Raji (cell line): Measurements from ENCODE around the gene ZBTB16.

Source experiments
- POLR2A ChIP-seq: IDR thresholded peaks from 2 replicates; pipeline ENCODE4 v1.6.1; 2011; ENCODE audit warnings: low read depth, low read length, control low read depth; ENCODE audit not compliant: insufficient read depth

The ZBTB16 gene

GRCh38 chr11:114070464-114071139 is 11.1 kb downstream of the ZBTB16 start:
- no peak for TF ChIP-seq POLR2A

GRCh38 chr11:114073007-114073827 is 13.7 kb downstream of the ZBTB16 start:
- TF ChIP-seq POLR2A = no peak

GRCh38 chr11:114073828-114074381 is 14.4 kb downstream of the ZBTB16 start:
- no peak for TF ChIP-seq POLR2A

- no peak for TF ChIP-seq POLR2A
These were observed 15.2 kb downstream of the ZBTB16 start for GRCh38 chr11:114074546-114075343.

- TF ChIP-seq POLR2A = no peak
These were observed 15.8 kb downstream of the ZBTB16 start for GRCh38 chr11:114075344-114075610.

- TF ChIP-seq POLR2A = no peak
These were observed 16.5 kb downstream of the ZBTB16 start for GRCh38 chr11:114075891-114076441.

GRCh38 chr11:114076921-114077331 is 17.4 kb downstream of the ZBTB16 start:
- TF ChIP-seq POLR2A = no peak

GRCh38 chr11:114077482-114078305 is 18.2 kb downstream of the ZBTB16 start:
- TF ChIP-seq POLR2A = no peak

- TF ChIP-seq POLR2A = no peak
These were observed 18.9 kb downstream of the ZBTB16 start for GRCh38 chr11:114078423-114078822.

GRCh38 chr11:114079511-114080065 is 20.1 kb downstream of the ZBTB16 start:
- TF ChIP-seq POLR2A = no peak

- TF ChIP-seq POLR2A = no peak
These were observed 20.7 kb downstream of the ZBTB16 start for GRCh38 chr11:114080219-114080618.

- no peak for TF ChIP-seq POLR2A
These were observed 21.3 kb downstream of the ZBTB16 start for GRCh38 chr11:114080769-114081168.

GRCh38 chr11:114081641-114082414 is 22.3 kb downstream of the ZBTB16 start:
- no peak for TF ChIP-seq POLR2A
